ENCODE results near the gene OR10S1.
"Not testable (repeated sequence)": the region's sequence is repeated elsewhere in the genome, so short reads cannot be mapped to it uniquely, and the experiment has no call there.

The OR10S1 gene

GRCh38 chr11:123977731-123978347, at the start of gene OR10S1:
Gene OR10S1, minus strand, starts transcription at chr11:123977781. Its CDS starts 117 bp downstream, at chr11:123977664.
- Histone ChIP-seq H3K9me3 (ENCODE audit: control insufficient read depth in 2 of 2, low read length in 2 of 2) (no peaks in the 10 kb centered on the region), H3K36me3 (ENCODE audit: control insufficient read depth in 2 of 2, insufficient read depth in 2 of 2, low read length in 2 of 2) (no peaks in the 10 kb centered on the region), H3K4me1 (ENCODE audit: control insufficient read depth, insufficient read depth, low read length) (no peaks in the 10 kb centered on the region), H3K4me3 (ENCODE audit: low read length in 2 of 2) (no peak within 1 kb of the TSS), H3K27ac (ENCODE audit: low read length) (no peak within 1 kb of the TSS), H3K27me3 (ENCODE audit: control insufficient read depth in 1 of 2, insufficient read depth in 2 of 2, low read length in 2 of 2) (no peaks in the 10 kb centered on the region), H3K9ac (ENCODE audit: low read length in 2 of 2) (no peak within 1 kb of the TSS)

- Histone ChIP-seq H3K4me1 (ENCODE audit: control insufficient read depth, insufficient read depth, low read length) (no peaks in the 10 kb centered on the region), H3K9me3 (ENCODE audit: control insufficient read depth in 2 of 2, low read length in 2 of 2) (no peaks in the 10 kb centered on the region), H3K9ac (ENCODE audit: low read length in 2 of 2) (no peak within 1 kb of the TSS), H3K27me3 (ENCODE audit: control insufficient read depth in 1 of 2, insufficient read depth in 2 of 2, low read length in 2 of 2) (no peaks in the 10 kb centered on the region), H3K36me3 (ENCODE audit: control insufficient read depth in 2 of 2, insufficient read depth in 2 of 2, low read length in 2 of 2) (no peaks in the 10 kb centered on the region), H3K27ac (ENCODE audit: low read length) (no peak within 1 kb of the TSS), H3K4me3 (ENCODE audit: low read length in 2 of 2) (no peak within 1 kb of the TSS)
These were observed 48.9 kb upstream of the OR10S1 start, which contains the start of gene OR10G8 for GRCh38 chr11:124026498-124026897. Gene OR10G8, plus strand, starts transcription at chr11:124026798. Its CDS starts 2,825 bp downstream, at chr11:124029623.

- not testable (repeated sequence) for H3K9me3 ChIP-seq (ENCODE audit: control insufficient read depth in 2 of 2, low read length in 2 of 2); H3K4me3 ChIP-seq (ENCODE audit: low read length in 2 of 2); H3K36me3 ChIP-seq (ENCODE audit: control insufficient read depth in 2 of 2, insufficient read depth in 2 of 2, low read length in 2 of 2); H3K4me1 ChIP-seq (ENCODE audit: control insufficient read depth, insufficient read depth, low read length); H3K9ac ChIP-seq (ENCODE audit: low read length in 2 of 2); H3K27me3 ChIP-seq (ENCODE audit: control insufficient read depth in 1 of 2, insufficient read depth in 2 of 2, low read length in 2 of 2); H3K27ac ChIP-seq (ENCODE audit: low read length)
These were observed 38.3 kb upstream of the OR10S1 start for GRCh38 chr11:124015837-124016236.

GRCh38 chr11:124012697-124013096, 35.1 kb upstream of the OR10S1 start, which contains the start of gene OR10G4:
Gene OR10G4, plus strand, starts transcription at chr11:124012997. Its CDS starts 2,578 bp downstream, at chr11:124015575.
- H3K27me3 ChIP-seq (ENCODE audit: control insufficient read depth in 1 of 2, insufficient read depth in 2 of 2, low read length in 2 of 2) = no peaks in the 10 kb centered on the region
- no peak within 1 kb of the TSS for H3K9ac ChIP-seq (ENCODE audit: low read length in 2 of 2)
- H3K36me3 ChIP-seq (ENCODE audit: control insufficient read depth in 2 of 2, insufficient read depth in 2 of 2, low read length in 2 of 2) = no peaks in the 10 kb centered on the region
- no peaks in the 10 kb centered on the region for H3K4me1 ChIP-seq (ENCODE audit: control insufficient read depth, insufficient read depth, low read length)
- H3K9me3 ChIP-seq (ENCODE audit: control insufficient read depth in 2 of 2, low read length in 2 of 2) = peaks cover 0 to 3% of the 10 kb centered on the region in 2 donors
- H3K4me3 ChIP-seq (ENCODE audit: low read length in 2 of 2) = no peak within 1 kb of the TSS
- H3K27ac ChIP-seq (ENCODE audit: low read length) = no peak within 1 kb of the TSS

- Histone ChIP-seq H3K9me3 (ENCODE audit: control insufficient read depth in 2 of 2, low read length in 2 of 2) (no peaks in the 10 kb centered on the region), H3K27ac (ENCODE audit: low read length) (no peak within 1 kb of the TSS), H3K36me3 (ENCODE audit: control insufficient read depth in 2 of 2, insufficient read depth in 2 of 2, low read length in 2 of 2) (no peaks in the 10 kb centered on the region), H3K4me1 (ENCODE audit: control insufficient read depth, insufficient read depth, low read length) (no peaks in the 10 kb centered on the region), H3K9ac (ENCODE audit: low read length in 2 of 2) (no peak within 1 kb of the TSS), H3K27me3 (ENCODE audit: control insufficient read depth in 1 of 2, insufficient read depth in 2 of 2, low read length in 2 of 2) (no peaks in the 10 kb centered on the region), H3K4me3 (ENCODE audit: low read length in 2 of 2) (no peak within 1 kb of the TSS)
These were observed 17.5 kb upstream of the OR10S1 start, which contains the start of gene OR10G6 for GRCh38 chr11:123995119-123995518. Gene OR10G6, minus strand, starts transcription at chr11:123995161. Its CDS starts 0 bp downstream, at chr11:123995161.

GRCh38 chr11:123979311-123979710, 1.7 kb upstream of the OR10S1 start:
- Histone ChIP-seq H3K9ac (ENCODE audit: low read length in 2 of 2) (no peak overlapping the region), H3K9me3 (ENCODE audit: control insufficient read depth in 2 of 2, low read length in 2 of 2) (peaks cover 0 to under 1% of the 10 kb centered on the region in 2 donors), H3K36me3 (ENCODE audit: control insufficient read depth in 2 of 2, insufficient read depth in 2 of 2, low read length in 2 of 2) (no peaks in the 10 kb centered on the region), H3K4me1 (ENCODE audit: control insufficient read depth, insufficient read depth, low read length) (no peaks in the 10 kb centered on the region), H3K27ac (ENCODE audit: low read length) (no peak overlapping the region), H3K27me3 (ENCODE audit: control insufficient read depth in 1 of 2, insufficient read depth in 2 of 2, low read length in 2 of 2) (no peaks in the 10 kb centered on the region), H3K4me3 (ENCODE audit: low read length in 2 of 2) (no peak overlapping the region)

- Histone ChIP-seq H3K9ac (ENCODE audit: low read length in 2 of 2) (no peak overlapping the region), H3K4me3 (ENCODE audit: low read length in 2 of 2) (no peak overlapping the region), H3K36me3 (ENCODE audit: control insufficient read depth in 2 of 2, insufficient read depth in 2 of 2, low read length in 2 of 2) (no peaks in the 10 kb centered on the region), H3K4me1 (ENCODE audit: control insufficient read depth, insufficient read depth, low read length) (no peaks in the 10 kb centered on the region), H3K9me3 (ENCODE audit: control insufficient read depth in 2 of 2, low read length in 2 of 2) (no peaks in the 10 kb centered on the region), H3K27ac (ENCODE audit: low read length) (no peak overlapping the region), H3K27me3 (ENCODE audit: control insufficient read depth in 1 of 2, insufficient read depth in 2 of 2, low read length in 2 of 2) (no peaks in the 10 kb centered on the region)
These were observed 616 bp downstream of the OR10S1 start for GRCh38 chr11:123976770-123977560.

- no peaks in the 10 kb centered on the region for H3K4me1 ChIP-seq (ENCODE audit: control insufficient read depth, insufficient read depth, low read length)
These were observed 3.8 kb downstream of the OR10S1 start for GRCh38 chr11:123973816-123974215.

GRCh38 chr11:123956752-123957151, 20.8 kb downstream of the OR10S1 start:
- H3K36me3 ChIP-seq (ENCODE audit: control insufficient read depth in 2 of 2, insufficient read depth in 2 of 2, low read length in 2 of 2) = no peaks in the 10 kb centered on the region
- no peak overlapping the region for H3K4me3 ChIP-seq (ENCODE audit: low read length in 2 of 2)
- peaks cover 0 to 3% of the 10 kb centered on the region in 2 donors for H3K9me3 ChIP-seq (ENCODE audit: control insufficient read depth in 2 of 2, low read length in 2 of 2)
- no peak overlapping the region for H3K27ac ChIP-seq (ENCODE audit: low read length)
- H3K27me3 ChIP-seq (ENCODE audit: control insufficient read depth in 1 of 2, insufficient read depth in 2 of 2, low read length in 2 of 2) = no peaks in the 10 kb centered on the region
- H3K4me1 ChIP-seq (ENCODE audit: control insufficient read depth, insufficient read depth, low read length) = no peaks in the 10 kb centered on the region
- no peak overlapping the region for H3K9ac ChIP-seq (ENCODE audit: low read length in 2 of 2)

More at GRCh38 chr11:123973816-123974215, 3.8 kb downstream of the OR10S1 start:
- Histone ChIP-seq H3K4me3 (ENCODE audit: low read length in 2 of 2) (no peak overlapping the region), H3K9ac (ENCODE audit: low read length in 2 of 2) (no peak overlapping the region), H3K36me3 (ENCODE audit: control insufficient read depth in 2 of 2, insufficient read depth in 2 of 2, low read length in 2 of 2) (no peaks in the 10 kb centered on the region), H3K9me3 (ENCODE audit: control insufficient read depth in 2 of 2, low read length in 2 of 2) (no peaks in the 10 kb centered on the region), H3K27ac (ENCODE audit: low read length) (no peak overlapping the region), H3K27me3 (ENCODE audit: control insufficient read depth in 1 of 2, insufficient read depth in 2 of 2, low read length in 2 of 2) (no peaks in the 10 kb centered on the region)

GRCh38 chr11:123945132-123945531, 32.4 kb downstream of the OR10S1 start:
- H3K27ac ChIP-seq (ENCODE audit: low read length) = no peak overlapping the region
- no peaks in the 10 kb centered on the region for H3K27me3 ChIP-seq (ENCODE audit: control insufficient read depth in 1 of 2, insufficient read depth in 2 of 2, low read length in 2 of 2)
- no peaks in the 10 kb centered on the region for H3K4me1 ChIP-seq (ENCODE audit: control insufficient read depth, insufficient read depth, low read length)
- no peaks in the 10 kb centered on the region for H3K36me3 ChIP-seq (ENCODE audit: control insufficient read depth in 2 of 2, insufficient read depth in 2 of 2, low read length in 2 of 2)
- no peak overlapping the region for H3K9ac ChIP-seq (ENCODE audit: low read length in 2 of 2)
- H3K9me3 ChIP-seq (ENCODE audit: control insufficient read depth in 2 of 2, low read length in 2 of 2) = no peaks in the 10 kb centered on the region
- H3K4me3 ChIP-seq (ENCODE audit: low read length in 2 of 2) = no peak overlapping the region

- Histone ChIP-seq H3K4me1 (ENCODE audit: control insufficient read depth, insufficient read depth, low read length) (no peaks in the 10 kb centered on the region), H3K9me3 (ENCODE audit: control insufficient read depth in 2 of 2, low read length in 2 of 2) (no peaks in the 10 kb centered on the region), H3K27me3 (ENCODE audit: control insufficient read depth in 1 of 2, insufficient read depth in 2 of 2, low read length in 2 of 2) (no peaks in the 10 kb centered on the region), H3K9ac (ENCODE audit: low read length in 2 of 2) (no peak within 1 kb of the TSS), H3K27ac (ENCODE audit: low read length) (no peak within 1 kb of the TSS), H3K36me3 (ENCODE audit: control insufficient read depth in 2 of 2, insufficient read depth in 2 of 2, low read length in 2 of 2) (no peaks in the 10 kb centered on the region), H3K4me3 (ENCODE audit: low read length in 2 of 2) (no peak within 1 kb of the TSS)
These were observed 33.8 kb downstream of the OR10S1 start, which contains the start of gene OR6T1 for GRCh38 chr11:123943738-123944137. Gene OR6T1, minus strand, starts transcription at chr11:123943838. Its CDS starts 0 bp downstream, at chr11:123943838.
